ENCODE results near the gene EPS15.

The EPS15 gene

GRCh38 chr1:51369171-51369570, 149.9 kb downstream of the EPS15 start:
- no peak for DNase-seq

- DNase-seq, result no peak
Measured at GRCh38 chr1:51365774-51366173, 153.3 kb downstream of the EPS15 start.

- DNase-seq, result no peak
Measured at GRCh38 chr1:51359879-51360278, 159.2 kb downstream of the EPS15 start.

GRCh38 chr1:51355382-51355781, 163.7 kb downstream of the EPS15 start:
- no peak for DNase-seq

GRCh38 chr1:51354416-51354815, 164.7 kb downstream of the EPS15 start:
- no peak for DNase-seq

GRCh38 chr1:51351907-51352306, 167.2 kb downstream of the EPS15 start:
- DNase-seq, result no peak

- no peak for DNase-seq
Measured at GRCh38 chr1:51349862-51350261, 169.2 kb downstream of the EPS15 start.

- DNase-seq, result no peak
Measured at GRCh38 chr1:51348147-51348527, 170.9 kb downstream of the EPS15 start.

- no peak for DNase-seq
Measured at GRCh38 chr1:51347398-51348146, 171.5 kb downstream of the EPS15 start.

- DNase-seq, result no peak
Measured at GRCh38 chr1:51346086-51346942, 172.8 kb downstream of the EPS15 start.

- no peak for DNase-seq
Measured at GRCh38 chr1:51345300-51345687, 173.8 kb downstream of the EPS15 start.

- no peak for DNase-seq
Measured at GRCh38 chr1:51344602-51345299, 174.3 kb downstream of the EPS15 start.

- DNase-seq, result no peak
Measured at GRCh38 chr1:51344276-51344601, 174.8 kb downstream of the EPS15 start.

GRCh38 chr1:51343624-51344023, 175.4 kb downstream of the EPS15 start:
- DNase-seq, result no peak

GRCh38 chr1:51342591-51343206, 176.4 kb downstream of the EPS15 start:
- no peak for DNase-seq

GRCh38 chr1:51341876-51342496, 177.1 kb downstream of the EPS15 start:
- no peak for DNase-seq

GRCh38 chr1:51340380-51340779, 178.7 kb downstream of the EPS15 start:
- DNase-seq, result no peak

- DNase-seq, result no peak
Measured at GRCh38 chr1:51336711-51337110, 182.4 kb downstream of the EPS15 start.

GRCh38 chr1:51336004-51336403, 183.1 kb downstream of the EPS15 start:
- no peak for DNase-seq

GRCh38 chr1:51331206-51332100, 187.6 kb downstream of the EPS15 start:
- peak; percentile 71 to 73 for DNase-seq

GRCh38 chr1:51330331-51331201, 188.5 kb downstream of the EPS15 start, which contains the start of gene TTC39A:
TSS of gene TTC39A (minus strand) at chr1:51330562. CDS start at chr1:51330477, 85 bp downstream.
- peak in 1 of 2 experiments; percentile 34 for DNase-seq

Data from SHP77 (cell line).